ENCODE results near the gene RECQL5.
"Not testable (repeated sequence)": the region's sequence is repeated elsewhere in the genome, so short reads cannot be mapped to it uniquely, and the experiment has no call there.

RECQL5 gene

GRCh38 chr17:75645889-75646637 is 20.9 kb downstream of the RECQL5 start:
- DNase-seq, result no peak

GRCh38 chr17:75645501-75645888 is 21.5 kb downstream of the RECQL5 start:
- no peak for DNase-seq

- no peak for DNase-seq
Measured at GRCh38 chr17:75643643-75644017, 23.3 kb downstream of the RECQL5 start.

GRCh38 chr17:75642784-75643642 is 23.9 kb downstream of the RECQL5 start:
- DNase-seq, result no peak

GRCh38 chr17:75642182-75642783 is 24.7 kb downstream of the RECQL5 start:
- DNase-seq, result no peak

GRCh38 chr17:75641343-75641742 is 25.6 kb downstream of the RECQL5 start:
- no peak for DNase-seq

- no peak for DNase-seq
Measured at GRCh38 chr17:75640556-75641119, 26.3 kb downstream of the RECQL5 start.

GRCh38 chr17:75639771-75640555 is 27.0 kb downstream of the RECQL5 start:
- DNase-seq, result no peak

GRCh38 chr17:75639327-75639726 is 27.6 kb downstream of the RECQL5 start:
- DNase-seq, result no peak

- no peak for DNase-seq
Measured at GRCh38 chr17:75638893-75639292, 28.1 kb downstream of the RECQL5 start.

GRCh38 chr17:75638039-75638438 is 28.9 kb downstream of the RECQL5 start:
- not testable (repeated sequence) for DNase-seq

GRCh38 chr17:75637551-75637950 is 29.4 kb downstream of the RECQL5 start:
- DNase-seq, result no peak

- DNase-seq, result no peak
Measured at GRCh38 chr17:75637143-75637538, 29.8 kb downstream of the RECQL5 start.

GRCh38 chr17:75636381-75637142 is 30.4 kb downstream of the RECQL5 start:
- no peak for DNase-seq

- DNase-seq, result no peak
Measured at GRCh38 chr17:75635610-75636202, 31.2 kb downstream of the RECQL5 start.

- no peak for DNase-seq
Measured at GRCh38 chr17:75634754-75635609, 32.0 kb downstream of the RECQL5 start.

- DNase-seq, result no peak
Measured at GRCh38 chr17:75634376-75634740, 32.6 kb downstream of the RECQL5 start.

- DNase-seq, result peak; percentile 38
Measured at GRCh38 chr17:75633486-75634375, 33.2 kb downstream of the RECQL5 start.

- DNase-seq, result peak; percentile 84
Measured at GRCh38 chr17:75632863-75633485, 34.0 kb downstream of the RECQL5 start, which contains the start of gene SMIM5. Gene SMIM5, plus strand, starts transcription at chr17:75633434. Its CDS starts 6,768 bp downstream, at chr17:75640202.
